Vagina (tissue), 2 donors: Measurements from ENCODE around the gene CHD9. TPM values are rescaled to one million over a fixed set of nuclear protein-coding genes. Genes with fewer than 3 reads are reported as not detected.

ENCODE experiments used
- DNase-seq, 2 donors: peaks; one replicate each; pipeline ENCODE4 v3.0.0-alpha.2; 2017; ENCODE audit errors: extremely low spot score in 2 of 2
- H3K27ac ChIP-seq: fragments of 200-600 bp; sonication (generic); one replicate; pipeline ENCODE4 v1.5.1; 2019
- H3K27me3 ChIP-seq: fragments of 200-600 bp; sonication (generic); one replicate; pipeline ENCODE4 v1.5.1; 2019
- H3K36me3 ChIP-seq, 2 donors: fragments of 200-600 bp; sonication (generic); one replicate each; pipeline ENCODE4 v1.5.1; 2017 to 2019
- H3K4me1 ChIP-seq: fragments of 200-600 bp; sonication (generic); one replicate; pipeline ENCODE4 v1.5.1; 2019
- H3K4me3 ChIP-seq, 2 donors: fragments of 200-600 bp; sonication (generic); 1 replicate in 1 of 2; 2 replicates in 1 of 2; pipeline ENCODE4 v1.5.1; 2016 to 2019
- H3K9me3 ChIP-seq: fragments of 200-600 bp; sonication (generic); one replicate; pipeline ENCODE4 v1.5.1; 2019
- POLR2A ChIP-seq, 2 donors: fragments of 450-650 bp; IDR thresholded peaks; one replicate each; pipeline ENCODE4 v1.6.1; 2017; ENCODE audit warnings: antibody characterized with exemption in 2 of 2, mild to moderate bottlenecking in 2 of 2, moderate library complexity in 2 of 2
- POLR2AphosphoS5 ChIP-seq, 2 donors: sonication (generic); formaldehyde crosslinking; IDR thresholded peaks; one replicate each; pipeline ENCODE4 v1.9.0; 2017; ENCODE audit warnings: antibody characterized with exemption in 2 of 2, mild to moderate bottlenecking in 2 of 2, low read depth in 1 of 2; ENCODE audit not compliant: insufficient read depth in 1 of 2
- intact Hi-C: fragments of 100-400 bp; cut with DNase I; formaldehyde crosslinking; loops from one replicate; pipeline ENCODE4 v1.15.1; 2023
- total RNA-seq: library from RNA; depleted of rRNA; stranded (reverse); fragments of >200 nt; gene quantifications from one replicate; pipeline ENCODE4 v1.2.3, GENCODE V29; 2016
- TF ChIP-seq, protein P1 (sequence below), 3 experiments: fragments of 450-650 bp in 2 of 3; fragments of 200-600 bp in 1 of 3; sonication (generic) in 1 of 3; IDR thresholded peaks; one replicate each; pipeline ENCODE4 v1.5.1; 2017 to 2019; ENCODE audit warnings: antibody characterized with exemption in 3 of 3, mild to moderate bottlenecking in 2 of 3, moderate library complexity in 2 of 3

CHD9 gene
- total RNA-seq, 1 donor from 2014 or later = 77.6 TPM

GRCh38 chr16:53085931-53086421 lies 31.2 kb downstream of the CHD9 start:
- Histone ChIP-seq H3K27ac (peak overlapping the region; percentile 80), H3K27me3 (no peaks in the 10 kb centered on the region), H3K4me1 (peaks cover 96% of the 10 kb centered on the region), H3K36me3 (no peaks in the 10 kb centered on the region), H3K4me3 (no peak overlapping the region), H3K9me3 (no peaks in the 10 kb centered on the region)
- no peak for DNase-seq
- TF ChIP-seq, protein P1, sequence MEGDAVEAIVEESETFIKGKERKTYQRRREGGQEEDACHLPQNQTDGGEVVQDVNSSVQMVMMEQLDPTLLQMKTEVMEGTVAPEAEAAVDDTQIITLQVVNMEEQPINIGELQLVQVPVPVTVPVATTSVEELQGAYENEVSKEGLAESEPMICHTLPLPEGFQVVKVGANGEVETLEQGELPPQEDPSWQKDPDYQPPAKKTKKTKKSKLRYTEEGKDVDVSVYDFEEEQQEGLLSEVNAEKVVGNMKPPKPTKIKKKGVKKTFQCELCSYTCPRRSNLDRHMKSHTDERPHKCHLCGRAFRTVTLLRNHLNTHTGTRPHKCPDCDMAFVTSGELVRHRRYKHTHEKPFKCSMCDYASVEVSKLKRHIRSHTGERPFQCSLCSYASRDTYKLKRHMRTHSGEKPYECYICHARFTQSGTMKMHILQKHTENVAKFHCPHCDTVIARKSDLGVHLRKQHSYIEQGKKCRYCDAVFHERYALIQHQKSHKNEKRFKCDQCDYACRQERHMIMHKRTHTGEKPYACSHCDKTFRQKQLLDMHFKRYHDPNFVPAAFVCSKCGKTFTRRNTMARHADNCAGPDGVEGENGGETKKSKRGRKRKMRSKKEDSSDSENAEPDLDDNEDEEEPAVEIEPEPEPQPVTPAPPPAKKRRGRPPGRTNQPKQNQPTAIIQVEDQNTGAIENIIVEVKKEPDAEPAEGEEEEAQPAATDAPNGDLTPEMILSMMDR (IDR thresholded peaks at IDR 0.05) = no peak
- no peak for TF ChIP-seq POLR2AphosphoS5 (IDR thresholded peaks at IDR 0.05; ENCODE audit: insufficient read depth in 1 of 2, low read depth in 1 of 2)
- intact Hi-C loops = no loop called here

GRCh38 chr16:53087101-53087500 lies 32.3 kb downstream of the CHD9 start:
- Histone ChIP-seq H3K36me3 (no peaks in the 10 kb centered on the region), H3K9me3 (no peaks in the 10 kb centered on the region), H3K27me3 (no peaks in the 10 kb centered on the region), H3K4me1 (peaks cover 98% of the 10 kb centered on the region), H3K27ac (peak overlapping the region; percentile 80), H3K4me3 (no peak overlapping the region)
- no peak for DNase-seq
- TF ChIP-seq POLR2A (IDR thresholded peaks at IDR 0.05) = no peak
- TF ChIP-seq, protein P1 (IDR thresholded peaks at IDR 0.05) = no peak
- no peak for TF ChIP-seq POLR2AphosphoS5 (IDR thresholded peaks at IDR 0.05; ENCODE audit: insufficient read depth in 1 of 2, low read depth in 1 of 2)
- intact Hi-C loops = no loop called here

DNA sequence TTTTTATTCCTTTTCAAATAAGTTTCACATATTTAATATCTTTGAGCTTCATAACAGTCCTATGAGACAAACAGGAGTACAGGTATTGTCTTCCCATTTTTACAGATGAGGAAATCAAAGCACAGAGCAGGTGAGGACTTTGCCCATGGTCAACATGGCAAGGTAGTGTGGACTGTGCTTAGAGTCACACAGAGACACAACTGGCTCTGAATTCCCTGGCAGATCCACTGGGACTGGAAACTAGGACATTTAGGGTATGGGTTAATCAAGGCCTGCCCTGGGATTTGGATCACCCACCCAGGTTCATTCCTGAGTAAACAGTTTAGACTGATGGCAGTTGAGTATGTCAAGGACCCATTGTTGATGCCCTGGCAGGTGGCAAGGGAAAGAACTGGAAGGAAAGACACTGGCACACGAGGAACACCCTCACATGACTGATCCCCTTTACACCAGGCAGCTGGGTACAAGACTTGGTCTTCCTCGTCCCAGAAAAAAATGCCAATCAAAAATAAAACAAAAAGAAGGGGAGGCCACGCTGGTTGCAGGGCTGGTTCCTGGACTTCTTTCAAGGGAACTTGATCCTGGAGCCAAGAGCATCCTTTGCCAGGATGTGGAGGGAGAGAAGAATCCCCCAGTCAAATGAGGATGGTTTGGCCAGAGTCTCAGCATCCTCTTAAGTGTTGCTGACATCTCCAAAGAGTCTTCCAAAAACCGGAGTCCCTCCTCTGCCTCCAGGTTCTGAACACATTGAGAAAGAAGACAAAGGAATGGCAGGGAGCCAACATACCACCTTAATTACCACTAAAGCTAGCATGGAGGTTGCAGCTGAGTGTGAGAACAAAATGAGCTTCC lies 34.9 kb downstream of the CHD9 start:
- intact Hi-C loops = loop anchor here (2.0 kb wide), 1 partner anchor 41 kb away; no protein-coding TSS in a partner anchor
- H3K4me1 ChIP-seq = peaks cover 98% of the 10 kb centered on the region
- no peaks in the 10 kb centered on the region for H3K9me3 ChIP-seq
- H3K27ac ChIP-seq = peak overlapping the region; percentile 76
- no peak for TF ChIP-seq POLR2A (IDR thresholded peaks at IDR 0.05)
- no peak for DNase-seq
- H3K27me3 ChIP-seq = no peaks in the 10 kb centered on the region
- no peaks in the 10 kb centered on the region for H3K36me3 ChIP-seq
- peak overlapping the region in 1 of 2 donors; percentile 1 for H3K4me3 ChIP-seq

- Histone ChIP-seq H3K36me3 (no peaks in the 10 kb centered on the region), H3K4me1 (peaks cover 98% of the 10 kb centered on the region), H3K27me3 (no peaks in the 10 kb centered on the region), H3K4me3 (peak overlapping the region in 1 of 2 donors; percentile 1), H3K9me3 (no peaks in the 10 kb centered on the region), H3K27ac (peak overlapping the region; percentile 76)
- intact Hi-C loops = loop anchor here (2.0 kb wide), 1 partner anchor 41 kb away; no protein-coding TSS in a partner anchor
- TF ChIP-seq POLR2AphosphoS5 (IDR thresholded peaks at IDR 0.05; ENCODE audit: insufficient read depth in 1 of 2, low read depth in 1 of 2) = no peak
- no peak for TF ChIP-seq POLR2A (IDR thresholded peaks at IDR 0.05)
- TF ChIP-seq, protein P1 (IDR thresholded peaks at IDR 0.05) = no peak
- DNase-seq = no peak
Measured at GRCh38 chr16:53090286-53090590, 35.4 kb downstream of the CHD9 start.

GRCh38 chr16:53090591-53091411 lies 36.0 kb downstream of the CHD9 start:
- H3K4me3 ChIP-seq = peak overlapping the region in 1 of 2 donors; percentile 1
- peaks cover 93% of the 10 kb centered on the region for H3K4me1 ChIP-seq
- peak in 1 of 2 donors; percentile 99 for DNase-seq
- H3K27ac ChIP-seq = peak overlapping the region; percentile 76
- no peaks in the 10 kb centered on the region for H3K27me3 ChIP-seq
- TF ChIP-seq POLR2A (IDR thresholded peaks at IDR 0.05) (no peak), POLR2AphosphoS5 (IDR thresholded peaks at IDR 0.05; ENCODE audit: insufficient read depth in 1 of 2, low read depth in 1 of 2) (peak; percentile 94 to 95)
- TF ChIP-seq, protein P1 (IDR thresholded peaks at IDR 0.05) = no peak
- intact Hi-C loops = loop anchor here (2.0 kb wide), 1 partner anchor 40 kb away; no protein-coding TSS in a partner anchor
- H3K36me3 ChIP-seq = no peaks in the 10 kb centered on the region
- no peaks in the 10 kb centered on the region for H3K9me3 ChIP-seq
